ENCODE measurements around the gene REEP1. TPM values are rescaled to one million over a fixed set of nuclear protein-coding genes. Genes with fewer than 3 reads are reported as not detected.

Gene REEP1
- total and polyA plus RNA-seq, 2 of the 8 experiments (the other 6 are each of a cell fraction or from before 2014, with no cell fraction given) = 0.74 to 1.5 TPM

DNA sequence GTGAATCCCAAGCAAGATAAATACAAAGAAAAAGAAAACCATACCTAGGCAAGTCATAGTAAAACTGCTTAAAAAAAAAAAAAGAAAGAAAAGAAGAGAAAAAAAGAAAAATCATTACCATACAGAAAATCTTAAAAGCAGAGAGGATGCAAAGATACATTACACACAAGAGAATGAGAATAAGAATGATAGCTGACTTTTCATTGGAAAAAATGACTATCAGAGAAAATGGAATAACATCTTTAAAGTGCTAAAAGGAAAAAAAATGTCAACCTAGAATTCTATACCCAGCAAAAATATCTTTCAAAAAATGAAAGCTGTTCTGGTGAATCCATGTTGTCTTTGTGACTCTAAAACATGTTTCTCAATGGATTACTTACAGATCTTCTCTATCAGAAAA is 66.2 kb downstream of the REEP1 start:
- Histone ChIP-seq H3K4me3 (ENCODE audit: extremely low read depth in 1 of 4, insufficient read depth in 2 of 4, low read depth in 3 of 4, low read length in 4 of 4) (no peak overlapping the region), H2BK120ac (replicated peaks; ENCODE audit: low read depth, low read length) (no peak overlapping the region), H4K91ac (replicated peaks; ENCODE audit: insufficient read length, low read length) (no peak overlapping the region), H3K79me2 (ENCODE audit: control insufficient read depth in 1 of 2, insufficient read depth in 2 of 2, low read length in 2 of 2) (no peaks in the 10 kb centered on the region), H3K36me3 (ENCODE audit: control insufficient read depth in 2 of 4, insufficient read depth in 4 of 4, low read length in 3 of 4) (no peaks in the 10 kb centered on the region), H3K4me2 (ENCODE audit: insufficient read depth in 1 of 2, low read depth in 2 of 2, low read length in 2 of 2) (no peak overlapping the region), H4K20me1 (replicated peaks in 1 of 2; ENCODE audit: control insufficient read depth in 1 of 2, insufficient read depth in 2 of 2, low read length in 2 of 2) (no peaks in the 10 kb centered on the region), H3K14ac (ENCODE audit: insufficient read length) (no peak overlapping the region), H3K23me2 (ENCODE audit: low read depth, low read length) (no peaks in the 10 kb centered on the region), H3K9ac (replicated peaks in 1 of 4; ENCODE audit: extremely low read depth in 1 of 4, low read depth in 3 of 4, low read length in 3 of 4) (no peak overlapping the region), H2BK12ac (ENCODE audit: low read depth, low read length) (no peak overlapping the region), H2AK5ac (ENCODE audit: low read depth, low read length) (no peak overlapping the region), H4K5ac (ENCODE audit: insufficient read length, low read depth, low read length) (no peak overlapping the region), H3K56ac (replicated peaks; ENCODE audit: insufficient read length, low read depth, low read length) (no peak overlapping the region), H2BK15ac (ENCODE audit: low read length) (no peak overlapping the region), H2BK20ac (ENCODE audit: low read length) (no peak overlapping the region), H3K27ac (ENCODE audit: low read depth, low read length) (no peak overlapping the region), H3K79me1 (ENCODE audit: low read depth, low read length) (no peaks in the 10 kb centered on the region), H3K9me3 (ENCODE audit: insufficient read depth in 2 of 2, low read depth in 1 of 2, low read length in 1 of 2) (peaks cover 3 to 11% of the 10 kb centered on the region in 2 experiments; a peak in 3 of 4 replicates), H3K18ac (ENCODE audit: extremely low read depth, low read length) (no peak overlapping the region), H2BK5ac (ENCODE audit: low read depth, low read length) (no peak overlapping the region), H3K4ac (replicated peaks; ENCODE audit: insufficient read length, low read depth, low read length) (no peak overlapping the region), H4K8ac (ENCODE audit: extremely low read depth, insufficient read depth, low read length) (no peak overlapping the region), H2AFZ (ENCODE audit: low read length) (no peak overlapping the region), H3K4me1 (replicated peaks in 1 of 4; ENCODE audit: control insufficient read depth in 3 of 4, insufficient read depth in 4 of 4, low read length in 3 of 4) (peaks cover 0 to 5% (median 0%) of the 10 kb centered on the region in 4 experiments; a peak in 2 of 7 replicates), H3K23ac (ENCODE audit: insufficient read length) (no peak overlapping the region), H3K27me3 (replicated peaks in 1 of 4; ENCODE audit: control insufficient read depth in 3 of 4, extremely low read depth in 1 of 4, insufficient read depth in 3 of 4, low read length in 3 of 4) (no peaks in the 10 kb centered on the region)
- CTCF ChIA-PET (ENCODE audit: partially characterized antibody) = interaction anchor here (0.7 kb wide), 2 partner anchors 36 to 64 kb away, joined by 3 to 4 read pairs; no protein-coding TSS in a partner anchor
- POLR2A ChIA-PET (ENCODE audit: partially characterized antibody) = no interaction called here
- FAIRE-seq = no peak
- no peak for DNase-seq (ENCODE audit: low read depth in 1 of 2, low spot score in 2 of 2)
- TF ChIP-seq USF2 (IDR thresholded peaks at IDR 0.05; ENCODE audit: low read length) (no peak), CREB1 (IDR thresholded peaks at IDR 0.05) (no peak)

Measured in H1 (cell line).